DND-41 (cell line): ENCODE data around the gene CNNM2.

Experiments
- ATAC-seq: fragments of 200-7000 bp; cut with Tn5 transposase; 3 replicates; pipeline ENCODE4 v1.9.1; 2021; ENCODE audit warnings: low read depth; ENCODE audit not compliant: insufficient read depth
- DNase-seq: peaks from one replicate; pipeline ENCODE4 v3.0.0-alpha.2; 2020
- H2AFZ ChIP-seq: 2 replicates; pipeline ENCODE4 v1.6.0; 2012; ENCODE audit warnings: low read depth, low read length
- H3K27ac ChIP-seq: 2 replicates; pipeline ENCODE4 v1.5.1; 2012; ENCODE audit warnings: low read length, inconsistent platforms
- H3K27me3 ChIP-seq: fragments of 200-600 bp; sonication (generic); 2 replicates; pipeline ENCODE4 v1.6.0; 2012; ENCODE audit warnings: low read length, mild to moderate bottlenecking, inconsistent platforms; ENCODE audit not compliant: insufficient read depth, poor library complexity
- H3K36me3 ChIP-seq: 2 replicates; pipeline ENCODE4 v1.5.1; 2012; ENCODE audit warnings: low read length, inconsistent platforms; ENCODE audit not compliant: insufficient read depth
- H3K4me1 ChIP-seq: 2 replicates; pipeline ENCODE4 v1.5.1; 2012; ENCODE audit warnings: mild to moderate bottlenecking, low read length; ENCODE audit not compliant: insufficient read depth
- H3K4me2 ChIP-seq: 2 replicates; pipeline ENCODE4 v1.6.0; 2012; ENCODE audit warnings: mild to moderate bottlenecking, moderate library complexity, low read length, inconsistent platforms; ENCODE audit not compliant: insufficient read depth
- H3K4me3 ChIP-seq, 2 experiments: fragments of 200-600 bp in 1 of 2; shearing (Covaris generic) in 1 of 2; 2 replicates each; pipeline ENCODE4 v1.5.1; 2012 to 2016; ENCODE audit warnings: inconsistent platforms in 2 of 2, low read length in 2 of 2, mild to moderate bottlenecking in 2 of 2, low read depth in 1 of 2, moderate library complexity in 1 of 2
- H3K79me2 ChIP-seq: 2 replicates; pipeline ENCODE4 v1.6.0; 2012; ENCODE audit warnings: low read length, inconsistent platforms; ENCODE audit not compliant: insufficient read depth
- H3K9ac ChIP-seq: 2 replicates; pipeline ENCODE4 v1.6.0; 2012; ENCODE audit warnings: low read depth, mild to moderate bottlenecking, inconsistent platforms, low read length, moderate library complexity
- H3K9me3 ChIP-seq: 2 replicates; pipeline ENCODE4 v1.5.1; 2012; ENCODE audit warnings: low read length, moderate library complexity, mild to moderate bottlenecking, inconsistent platforms; ENCODE audit not compliant: insufficient read depth, severe bottlenecking
- H4K20me1 ChIP-seq: 2 replicates; pipeline ENCODE4 v1.6.0; 2012; ENCODE audit warnings: low read length; ENCODE audit not compliant: insufficient read depth
- EZH2 ChIP-seq: IDR thresholded peaks from 3 replicates; pipeline ENCODE4 v1.6.1; 2012; ENCODE audit warnings: borderline replicate concordance, low read depth, mild to moderate bottlenecking, moderate library complexity, low read length, inconsistent platforms; ENCODE audit not compliant: severe bottlenecking
- TF ChIP-seq, protein P1 (sequence below): IDR thresholded peaks from 2 replicates; pipeline ENCODE4 v1.5.1; 2012; ENCODE audit warnings: borderline replicate concordance, low read length, moderate library complexity, mild to moderate bottlenecking; ENCODE audit not compliant: poor library complexity, severe bottlenecking; ENCODE audit errors: extremely low read depth

The CNNM2 gene

GRCh38 chr10:103041391-103041790 lies 123.3 kb downstream of the CNNM2 start:
- H3K4me3 ChIP-seq = no peak overlapping the region
- no peak overlapping the region for H3K4me2 ChIP-seq
- TF ChIP-seq, protein P1, sequence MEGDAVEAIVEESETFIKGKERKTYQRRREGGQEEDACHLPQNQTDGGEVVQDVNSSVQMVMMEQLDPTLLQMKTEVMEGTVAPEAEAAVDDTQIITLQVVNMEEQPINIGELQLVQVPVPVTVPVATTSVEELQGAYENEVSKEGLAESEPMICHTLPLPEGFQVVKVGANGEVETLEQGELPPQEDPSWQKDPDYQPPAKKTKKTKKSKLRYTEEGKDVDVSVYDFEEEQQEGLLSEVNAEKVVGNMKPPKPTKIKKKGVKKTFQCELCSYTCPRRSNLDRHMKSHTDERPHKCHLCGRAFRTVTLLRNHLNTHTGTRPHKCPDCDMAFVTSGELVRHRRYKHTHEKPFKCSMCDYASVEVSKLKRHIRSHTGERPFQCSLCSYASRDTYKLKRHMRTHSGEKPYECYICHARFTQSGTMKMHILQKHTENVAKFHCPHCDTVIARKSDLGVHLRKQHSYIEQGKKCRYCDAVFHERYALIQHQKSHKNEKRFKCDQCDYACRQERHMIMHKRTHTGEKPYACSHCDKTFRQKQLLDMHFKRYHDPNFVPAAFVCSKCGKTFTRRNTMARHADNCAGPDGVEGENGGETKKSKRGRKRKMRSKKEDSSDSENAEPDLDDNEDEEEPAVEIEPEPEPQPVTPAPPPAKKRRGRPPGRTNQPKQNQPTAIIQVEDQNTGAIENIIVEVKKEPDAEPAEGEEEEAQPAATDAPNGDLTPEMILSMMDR = no peak
- no peak for TF ChIP-seq EZH2
- H3K4me1 ChIP-seq = no peaks in the 10 kb centered on the region
- no peak overlapping the region for H3K9ac ChIP-seq
- ATAC-seq (no peak), DNase-seq (no peak)
- H3K79me2 ChIP-seq = no peaks in the 10 kb centered on the region
- no peak overlapping the region for H3K27ac ChIP-seq
- no peaks in the 10 kb centered on the region for H3K9me3 ChIP-seq
- H3K36me3 ChIP-seq = no peaks in the 10 kb centered on the region
- no peaks in the 10 kb centered on the region for H3K27me3 ChIP-seq
- H4K20me1 ChIP-seq = no peaks in the 10 kb centered on the region
- H2AFZ ChIP-seq = no peak overlapping the region

DNA sequence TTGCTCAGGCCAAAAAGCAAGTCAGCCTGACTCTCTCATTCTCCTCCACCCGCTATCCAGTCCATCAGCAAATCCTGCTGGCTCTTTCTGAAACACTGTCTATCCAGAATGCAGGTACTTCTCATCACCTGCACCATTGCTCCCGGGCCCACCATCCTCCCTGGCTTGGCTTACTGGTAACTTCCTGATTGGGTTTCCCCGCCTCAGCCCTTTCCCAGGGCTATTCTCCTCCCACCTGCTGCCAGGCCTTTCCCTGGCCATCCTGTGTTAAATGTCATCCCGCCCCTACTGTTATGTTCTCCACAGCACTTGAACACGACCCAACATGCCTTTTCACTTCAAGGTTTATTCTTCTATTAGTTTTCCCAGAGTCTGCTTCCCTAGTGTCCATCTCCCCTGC lies 124.0 kb downstream of the CNNM2 start:
- Histone ChIP-seq H4K20me1 (no peaks in the 10 kb centered on the region), H3K4me2 (no peak overlapping the region), H3K36me3 (no peaks in the 10 kb centered on the region), H3K9me3 (no peaks in the 10 kb centered on the region), H2AFZ (no peak overlapping the region), H3K9ac (no peak overlapping the region), H3K4me3 (no peak overlapping the region), H3K27ac (no peak overlapping the region), H3K4me1 (no peaks in the 10 kb centered on the region), H3K79me2 (no peaks in the 10 kb centered on the region), H3K27me3 (no peaks in the 10 kb centered on the region)
- no peak for TF ChIP-seq EZH2
- DNase-seq = no peak
- ATAC-seq = no peak

DNA sequence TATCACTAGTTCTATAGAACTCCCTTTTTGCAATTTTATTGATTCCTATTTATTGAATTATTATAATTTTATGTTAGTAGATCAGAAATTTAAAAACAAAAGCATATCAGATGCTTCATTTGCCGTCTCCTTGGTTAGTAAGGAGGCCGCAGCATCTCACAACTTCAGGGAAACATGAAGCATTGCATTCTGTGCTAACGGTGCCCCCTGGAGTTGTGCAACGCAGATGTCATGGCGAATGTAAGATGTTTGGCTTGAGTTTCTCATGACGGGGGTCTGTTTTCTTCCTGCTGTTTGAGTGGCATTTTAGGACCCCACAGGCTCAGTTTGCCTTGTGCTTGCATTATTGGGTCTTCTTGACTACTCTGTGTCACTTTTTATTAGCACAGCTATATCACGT lies 124.8 kb downstream of the CNNM2 start:
- Histone ChIP-seq H4K20me1 (no peaks in the 10 kb centered on the region), H3K4me1 (no peaks in the 10 kb centered on the region), H3K79me2 (no peaks in the 10 kb centered on the region), H3K4me2 (no peak overlapping the region), H3K9me3 (no peaks in the 10 kb centered on the region), H3K4me3 (no peak overlapping the region), H2AFZ (no peak overlapping the region), H3K9ac (no peak overlapping the region), H3K27ac (no peak overlapping the region), H3K27me3 (no peaks in the 10 kb centered on the region), H3K36me3 (no peaks in the 10 kb centered on the region)
- ATAC-seq (no peak), DNase-seq (no peak)
- no peak for TF ChIP-seq EZH2
- TF ChIP-seq, protein P1 = peak; percentile 45

DNA sequence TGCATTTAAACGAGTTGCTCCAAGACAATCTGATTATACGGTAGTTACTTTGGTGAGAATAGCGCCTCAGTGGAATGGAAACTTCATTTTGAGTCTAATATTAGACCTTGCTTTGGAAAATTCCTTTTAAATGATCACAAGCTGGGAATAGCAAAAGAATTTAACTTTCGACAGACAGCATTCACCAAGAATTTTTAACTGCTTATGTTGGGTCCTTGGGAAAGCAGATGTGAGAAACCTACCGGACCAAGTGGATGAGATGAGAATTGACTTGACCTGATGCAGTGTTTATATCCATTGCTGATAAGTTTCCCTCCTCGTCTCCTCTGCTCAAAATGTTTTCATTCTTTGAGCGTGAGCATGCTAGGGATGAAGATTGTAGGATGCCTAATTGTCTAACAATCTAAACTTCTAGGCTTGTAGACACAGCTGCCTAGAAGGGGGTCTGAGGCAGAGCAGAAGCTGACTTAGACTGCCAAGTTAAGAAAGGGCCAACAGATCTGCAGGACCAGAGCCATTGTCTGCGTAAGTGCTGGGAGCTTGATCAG lies 126.9 kb downstream of the CNNM2 start:
- ATAC-seq = no peak
- Histone ChIP-seq H3K9me3 (no peaks in the 10 kb centered on the region), H3K36me3 (no peaks in the 10 kb centered on the region), H3K27me3 (no peaks in the 10 kb centered on the region), H4K20me1 (no peaks in the 10 kb centered on the region), H3K79me2 (no peaks in the 10 kb centered on the region), H3K27ac (no peak overlapping the region), H2AFZ (no peak overlapping the region), H3K9ac (no peak overlapping the region), H3K4me3 (no peak overlapping the region), H3K4me1 (no peaks in the 10 kb centered on the region), H3K4me2 (no peak overlapping the region)
- TF ChIP-seq, protein P1 = no peak
- TF ChIP-seq EZH2 = no peak
- DNase-seq = no peak
